BJ (cell line): Measurements from ENCODE around the gene SPINK8. TPM values are rescaled to one million over a fixed set of nuclear protein-coding genes. Genes with fewer than 3 reads are reported as not detected.
"Not testable (repeated sequence)": the region's sequence is repeated elsewhere in the genome, so short reads cannot be mapped to it uniquely, and the experiment has no call there.

ENCODE experiments used
- CTCF ChIA-PET: fragments of 350-600 bp; formaldehyde crosslinking; extraction: SDS; loops from one replicate; lab custom pipeline; 2021; ENCODE audit warnings: antibody characterized with exemption, inconsistent platforms; lab: Yijun Ruan, JAX
- POLR2A ChIA-PET: fragments of 300-600 bp; sonication (Branson Sonifier 250); formaldehyde crosslinking; extraction: SDS; loops from one replicate; lab custom pipeline; 2021; ENCODE audit warnings: antibody characterized with exemption; lab: Charles Lee
- DNase-seq: peaks from one replicate; pipeline ENCODE4 v3.0.0-alpha.2; 2011; ENCODE audit warnings: low read depth
- H3K27me3 ChIP-seq: 2 replicates; pipeline ENCODE4 v1.6.0; 2011; ENCODE audit warnings: low read length; ENCODE audit not compliant: control insufficient read depth, insufficient read depth
- H3K36me3 ChIP-seq: 2 replicates; pipeline ENCODE4 v1.5.1; 2011; ENCODE audit warnings: low read length; ENCODE audit not compliant: control insufficient read depth, insufficient read depth
- H3K4me3 ChIP-seq: 2 replicates; pipeline ENCODE4 v1.5.1; 2011; ENCODE audit warnings: low read depth, mild to moderate bottlenecking, control low read depth, low read length
- polyA plus RNA-seq: library from polyadenylated mRNA; depleted of rRNA; stranded (reverse); fragments of >200 nt; gene quantifications from 2 replicates; pipeline ENCODE4 v1.2.3, GENCODE V29; 2011
- TF ChIP-seq, protein P1 (sequence below): IDR thresholded peaks from 2 replicates; pipeline ENCODE4 v1.5.1; 2011; ENCODE audit warnings: low read depth, mild to moderate bottlenecking, control low read depth, inconsistent platforms, low read length, moderate library complexity; ENCODE audit not compliant: insufficient read depth

The SPINK8 gene
- polyA plus RNA-seq, 1 experiment: not detected

DNA sequence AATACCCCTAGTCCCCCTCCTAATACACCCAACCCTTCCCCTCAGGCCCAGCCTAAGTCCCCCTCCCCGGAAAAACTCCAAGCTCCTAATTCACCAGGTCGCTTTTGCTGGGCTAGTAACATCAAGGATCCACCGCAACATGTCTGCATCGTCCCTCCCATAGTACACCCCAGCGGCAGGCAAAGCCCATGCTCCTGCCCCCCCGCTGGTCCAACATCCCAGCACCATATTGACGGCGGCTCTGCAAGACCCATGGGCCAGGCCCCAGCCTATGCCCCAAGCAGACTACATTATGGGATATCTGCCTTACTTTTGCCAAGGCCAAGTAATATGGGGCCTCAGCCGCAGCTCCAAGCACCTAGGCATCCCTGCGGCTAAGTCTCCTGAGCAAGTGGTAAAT is 59.0 kb downstream of the SPINK8 start:
- Histone ChIP-seq H3K27me3 (0 out of 2 replicates have a peak, but pooled peaks cover 1% of the 10 kb centered on the region), H3K36me3 (0 out of 2 replicates have a peak, but pooled peaks cover 1% of the 10 kb centered on the region), H3K4me3 (no peak overlapping the region)
- CTCF ChIA-PET: interaction anchor here (1.3 to 9.8 kb wide), 6 partner anchors 10 to 275 kb away, joined by 3 to 263 read pairs (median 12); partner anchors contain the start of genes CCDC51 and TMA7
- POLR2A ChIA-PET: no interaction called here
- TF ChIP-seq, protein P1, sequence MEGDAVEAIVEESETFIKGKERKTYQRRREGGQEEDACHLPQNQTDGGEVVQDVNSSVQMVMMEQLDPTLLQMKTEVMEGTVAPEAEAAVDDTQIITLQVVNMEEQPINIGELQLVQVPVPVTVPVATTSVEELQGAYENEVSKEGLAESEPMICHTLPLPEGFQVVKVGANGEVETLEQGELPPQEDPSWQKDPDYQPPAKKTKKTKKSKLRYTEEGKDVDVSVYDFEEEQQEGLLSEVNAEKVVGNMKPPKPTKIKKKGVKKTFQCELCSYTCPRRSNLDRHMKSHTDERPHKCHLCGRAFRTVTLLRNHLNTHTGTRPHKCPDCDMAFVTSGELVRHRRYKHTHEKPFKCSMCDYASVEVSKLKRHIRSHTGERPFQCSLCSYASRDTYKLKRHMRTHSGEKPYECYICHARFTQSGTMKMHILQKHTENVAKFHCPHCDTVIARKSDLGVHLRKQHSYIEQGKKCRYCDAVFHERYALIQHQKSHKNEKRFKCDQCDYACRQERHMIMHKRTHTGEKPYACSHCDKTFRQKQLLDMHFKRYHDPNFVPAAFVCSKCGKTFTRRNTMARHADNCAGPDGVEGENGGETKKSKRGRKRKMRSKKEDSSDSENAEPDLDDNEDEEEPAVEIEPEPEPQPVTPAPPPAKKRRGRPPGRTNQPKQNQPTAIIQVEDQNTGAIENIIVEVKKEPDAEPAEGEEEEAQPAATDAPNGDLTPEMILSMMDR: no peak
- no peak for DNase-seq

DNA sequence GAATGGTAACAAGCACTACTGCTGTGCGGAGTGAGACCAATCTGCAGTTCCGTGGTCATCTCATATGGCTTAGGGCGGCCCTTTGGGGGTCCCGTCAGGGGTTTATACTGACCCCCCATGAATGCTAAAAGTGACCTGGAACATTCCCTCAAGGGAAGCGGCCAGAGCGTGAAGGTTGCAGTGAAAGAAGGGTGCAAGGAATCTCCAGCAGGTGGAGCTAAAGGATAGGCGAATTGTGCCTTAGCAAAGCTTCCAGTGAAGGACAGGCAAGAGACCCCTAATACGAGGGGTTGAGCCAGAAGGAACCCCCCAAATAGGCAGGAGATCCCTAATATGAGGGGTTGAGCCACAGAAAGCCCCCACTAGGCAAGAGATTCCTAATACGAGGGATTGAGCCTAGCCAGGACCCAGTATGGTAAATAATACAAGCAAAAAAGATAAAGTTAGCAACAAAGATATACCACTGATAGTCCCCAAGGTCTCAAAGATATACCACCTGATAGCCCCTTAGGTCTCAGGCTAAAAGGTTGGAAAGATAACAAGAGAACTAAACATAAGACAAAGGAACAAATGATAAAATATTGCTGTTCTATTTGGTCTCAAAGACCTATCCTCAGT is 59.8 kb downstream of the SPINK8 start:
- CTCF ChIA-PET: interaction anchor here (0.7 to 9.8 kb wide), 18 partner anchors 8 to 280 kb away, joined by 3 to 263 read pairs (median 4); partner anchors contain the start of genes ATRIP, CCDC51, PLXNB1 and TMA7
- POLR2A ChIA-PET: no interaction called here
- DNase-seq: no peak
- Histone ChIP-seq H3K27me3 (no peaks in the 10 kb centered on the region), H3K36me3 (0 out of 2 replicates have a peak, but pooled peaks cover 1% of the 10 kb centered on the region), H3K4me3 (no peak overlapping the region)
- TF ChIP-seq, protein P1: peak; percentile 82

DNA sequence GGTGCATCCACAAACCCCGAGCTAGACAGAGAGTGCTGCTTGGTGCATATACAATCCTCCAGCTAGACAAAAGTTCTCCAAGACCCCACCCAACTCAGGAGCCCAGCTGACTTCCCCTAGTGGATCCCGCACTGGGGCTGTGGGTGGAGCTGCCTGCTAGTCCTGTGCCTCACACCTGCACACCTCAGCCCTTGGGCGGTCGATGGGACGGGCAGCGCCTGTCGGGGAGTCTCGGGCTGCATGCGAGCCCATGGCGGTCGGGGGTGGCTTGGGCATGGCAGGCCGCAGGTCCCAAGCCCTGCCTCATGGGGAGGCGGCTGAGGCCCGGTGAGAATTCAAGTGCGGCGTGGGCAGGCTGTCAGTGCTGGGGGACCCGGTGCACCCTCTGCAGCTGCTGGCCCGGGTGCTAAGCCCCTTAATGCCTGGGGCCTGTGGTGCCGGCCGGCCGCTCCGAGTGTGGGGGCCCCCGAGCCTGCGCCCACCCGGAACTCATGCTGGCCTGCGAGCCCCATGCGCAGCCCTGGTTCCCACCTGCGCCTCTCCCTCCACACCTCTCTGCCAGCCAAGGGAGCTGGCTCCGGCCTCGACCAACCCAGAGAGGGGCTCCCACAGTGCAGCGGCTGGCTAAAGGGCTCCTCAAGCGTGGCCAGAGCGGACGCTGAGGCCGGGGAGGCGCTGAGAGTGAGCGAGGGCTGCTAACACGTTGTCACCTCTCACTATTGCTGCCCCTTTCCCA is 61.5 kb downstream of the SPINK8 start:
- H3K36me3 ChIP-seq: peaks cover 3% of the 10 kb centered on the region; the same call in 1 of the 2 replicates
- DNase-seq: no peak
- no peaks in the 10 kb centered on the region for H3K27me3 ChIP-seq
- ChIA-PET POLR2A (no interaction called here), CTCF (interaction anchor here (0.7 to 9.8 kb wide), 6 partner anchors 10 to 168 kb away, joined by 3 to 263 read pairs (median 4); partner anchors contain the start of genes CCDC51, PLXNB1 and TMA7)
- H3K4me3 ChIP-seq: no peak overlapping the region
- TF ChIP-seq, protein P1: no peak

DNA sequence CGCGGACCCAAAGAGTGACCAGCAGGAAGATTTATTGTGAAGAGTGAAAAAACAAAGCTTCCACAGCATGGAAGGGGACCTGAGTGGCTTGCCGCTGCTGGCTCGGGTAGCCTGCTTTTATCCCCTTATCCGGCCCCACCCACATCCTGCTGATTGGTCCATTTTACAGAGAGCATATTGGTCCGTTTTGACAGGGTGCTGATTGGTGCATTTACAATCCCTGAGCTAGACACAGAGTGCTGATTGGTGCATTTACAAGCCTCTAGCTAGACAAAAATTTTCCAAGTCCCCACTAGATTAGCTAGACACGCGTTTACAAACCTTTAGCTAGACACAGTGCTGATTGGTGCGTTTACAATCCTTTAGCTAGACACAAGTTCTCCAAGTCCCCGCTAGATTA is 62.2 kb downstream of the SPINK8 start:
- H3K36me3 ChIP-seq, H3K4me3 ChIP-seq, DNase-seq, POLR2A ChIA-PET, H3K27me3 ChIP-seq: not testable (repeated sequence)
- CTCF ChIA-PET: interaction anchor here (1.4 to 9.8 kb wide), 3 partner anchors 76 to 169 kb away, joined by 5 to 263 read pairs (median 7); partner anchors contain the start of genes CCDC51 and TMA7

DNA sequence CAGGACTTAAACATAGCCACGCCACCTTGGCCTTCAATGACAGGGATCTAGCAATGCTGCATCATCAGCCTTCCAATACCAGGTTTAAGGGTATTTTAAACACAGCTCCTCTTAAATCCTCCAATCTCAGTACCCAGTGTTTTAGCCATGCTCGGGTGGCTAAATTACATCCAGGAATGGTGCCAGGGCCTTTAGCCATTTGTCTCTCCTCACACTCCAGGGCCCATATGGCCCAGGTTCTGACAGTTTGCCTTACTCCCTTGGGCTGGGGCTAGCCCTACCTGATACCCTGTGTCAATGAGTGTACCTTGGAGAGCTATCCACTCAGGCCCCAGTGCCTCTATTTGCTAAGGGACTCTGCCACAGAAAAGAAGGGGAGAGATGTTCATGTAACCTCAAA is 63.2 kb downstream of the SPINK8 start:
- ChIA-PET POLR2A (no interaction called here), CTCF (interaction anchor here (1.4 to 9.8 kb wide), 2 partner anchors 76 to 164 kb away, joined by 5 to 263 read pairs; no protein-coding TSS in a partner anchor)
- no peak for DNase-seq
- Histone ChIP-seq H3K4me3 (no peak overlapping the region), H3K27me3 (no peaks in the 10 kb centered on the region), H3K36me3 (peaks cover 3% of the 10 kb centered on the region; the same call in 1 of the 2 replicates)
- TF ChIP-seq, protein P1: no peak
